ENCODE measurements around the gene CNIH3. TPM values are rescaled to one million over a fixed set of nuclear protein-coding genes. Genes with fewer than 3 reads are reported as not detected.
"Not testable (repeated sequence)": the region's sequence is repeated elsewhere in the genome, so short reads cannot be mapped to it uniquely, and the experiment has no call there.

CNIH3 gene
- total RNA-seq = 1 to 10 TPM in 1 of 4 donors, under 1 TPM in 1, not detected in 2; 0.68 to 1.1 TPM

DNA sequence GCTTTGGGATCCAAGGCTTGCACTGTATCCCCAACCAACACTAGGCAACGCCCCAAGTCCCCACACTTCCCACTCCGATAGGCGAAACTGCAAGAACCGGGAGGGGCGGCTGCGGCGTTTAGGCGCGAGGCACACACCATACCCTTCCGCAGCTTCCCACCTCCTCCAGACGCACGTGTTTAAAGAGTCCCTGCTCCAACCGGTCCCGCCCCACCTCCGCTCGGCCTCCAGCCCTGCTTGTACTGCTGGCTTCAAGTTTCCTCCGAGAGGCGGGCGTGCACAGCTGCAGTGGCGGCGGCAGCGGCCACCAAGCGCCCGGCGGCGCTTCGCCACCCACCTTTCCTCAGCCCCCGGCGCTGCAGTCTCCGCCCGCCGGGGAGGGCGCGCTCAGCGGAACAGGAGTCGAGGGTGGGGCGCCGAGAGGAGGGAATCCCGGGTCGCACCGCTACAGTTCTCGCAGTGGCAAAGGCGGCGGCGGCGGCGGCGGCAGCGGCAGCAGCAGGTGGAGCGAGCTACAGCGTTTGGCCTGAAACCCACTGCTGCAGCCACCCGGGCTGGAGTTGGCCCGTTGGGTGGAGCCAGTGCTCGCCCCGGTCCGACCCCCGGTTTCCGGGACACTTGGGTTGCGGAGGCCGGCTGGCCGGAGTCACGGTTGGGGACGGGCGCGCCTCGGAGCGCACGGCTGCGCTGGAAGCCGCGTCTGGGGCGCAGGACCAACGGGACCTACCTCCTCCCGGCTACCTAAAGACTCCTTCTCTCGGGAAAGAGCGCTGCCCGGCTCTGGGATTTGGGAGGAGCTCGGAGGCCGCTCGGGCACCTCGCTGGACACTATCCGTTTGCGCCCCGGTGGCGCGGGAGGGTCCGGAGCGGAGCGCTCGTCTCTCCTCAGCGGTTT is at the start of gene CNIH3:
Gene CNIH3, plus strand, starts transcription at position 457 of the 895 bp plus-strand sequence. CDS start 858 bp downstream, outside the sequence.
- Histone ChIP-seq H3K9me3 (no peaks in the 10 kb centered on the region), H3K27me3 (peaks cover 67% of the 10 kb centered on the region), H3K4me3 (peak within 1 kb of the TSS in 3 of 4 donors; percentile 20 to 46 (median 37)), H3K36me3 (no peaks in the 10 kb centered on the region), H3K27ac (no peak within 1 kb of the TSS), H3K4me1 (peaks cover 0 to 20% (median 14%) of the 10 kb centered on the region in 4 donors)
- intact Hi-C loops (cut with DNase I; ENCODE audit: low total_unique reads) (no loop called here), in situ Hi-C loops (cut with MboI; ENCODE audit: low pct_ligation_motif_present in 1 of 4, low pct_unique_long_range_greater_than_20kb in 1 of 4, low sequenced_read_pairs in 3 of 4) (no loop called here)
- 5% methylated on average over 71 of the region's 91 CpGs; no CpG with 5 or more reads in 1 of the 2 donors for WGBS, 2 donors (ENCODE audit: low coverage in 1 of 2)
- no peak for DNase-seq
- TF ChIP-seq EP300 (IDR thresholded peaks at IDR 0.05; ENCODE audit: low read depth) (no peak), POLR2A (IDR thresholded peaks at IDR 0.05) (no peak), CTCF (IDR thresholded peaks at IDR 0.05) (no peak), POLR2AphosphoS5 (IDR thresholded peaks at IDR 0.05) (no peak)

DNA sequence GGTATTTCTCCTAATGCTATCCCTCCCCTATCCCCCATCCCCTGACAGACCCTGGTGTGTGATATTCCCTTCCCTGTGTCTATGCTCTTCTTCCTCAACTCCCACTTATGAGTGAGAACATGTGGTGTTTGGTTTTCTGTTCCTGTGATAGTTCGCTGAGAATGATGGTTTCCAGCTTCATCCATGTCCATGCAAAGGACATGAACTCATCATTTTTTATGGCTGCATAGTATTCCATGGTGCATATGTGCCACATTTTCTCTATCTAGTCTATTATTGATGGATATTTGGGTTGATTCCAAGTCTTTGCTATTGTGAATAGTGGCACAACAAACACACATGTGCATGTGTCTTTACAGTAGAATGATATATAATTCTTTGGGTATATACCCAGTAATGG is 49.6 kb upstream of the CNIH3 start:
- in situ Hi-C loops (cut with MboI; ENCODE audit: low pct_ligation_motif_present in 1 of 4, low pct_unique_long_range_greater_than_20kb in 1 of 4, low sequenced_read_pairs in 3 of 4); H3K4me1 ChIP-seq; intact Hi-C loops (cut with DNase I; ENCODE audit: low total_unique reads); H3K27me3 ChIP-seq; H3K27ac ChIP-seq; H3K4me3 ChIP-seq; H3K9me3 ChIP-seq; H3K36me3 ChIP-seq; DNase-seq: not testable (repeated sequence)
- WGBS, 2 donors (ENCODE audit: low coverage in 1 of 2) = 81% methylated on average over 1 of the region's 1 CpG; no CpG with 5 or more reads in 1 of the 2 donors

DNA sequence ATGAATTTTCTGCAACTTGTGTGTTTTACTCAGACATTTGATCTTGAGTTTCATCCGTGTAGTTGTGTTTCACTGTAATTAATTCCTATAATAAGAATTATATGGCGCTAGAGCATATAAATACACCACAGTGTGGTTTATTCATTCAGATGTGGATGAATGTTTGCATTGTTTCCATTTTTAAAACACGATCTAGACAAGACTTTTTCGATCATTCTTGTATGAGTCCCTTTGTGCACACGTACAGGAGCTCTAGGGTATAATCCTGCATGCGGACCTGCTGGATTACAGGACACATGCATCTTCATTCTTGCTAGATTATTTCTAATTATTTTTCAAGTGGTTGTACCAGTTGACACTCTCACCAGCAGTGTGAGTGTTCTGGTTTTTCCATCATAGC is 46.8 kb upstream of the CNIH3 start:
- in situ Hi-C loops (cut with MboI; ENCODE audit: low pct_ligation_motif_present in 1 of 4, low pct_unique_long_range_greater_than_20kb in 1 of 4, low sequenced_read_pairs in 3 of 4) = no loop called here
- TF ChIP-seq POLR2A (IDR thresholded peaks at IDR 0.05) = no peak
- no peak for TF ChIP-seq POLR2AphosphoS5 (IDR thresholded peaks at IDR 0.05)
- TF ChIP-seq CTCF (IDR thresholded peaks at IDR 0.05) = no peak
- TF ChIP-seq EP300 (IDR thresholded peaks at IDR 0.05; ENCODE audit: low read depth) = no peak
- WGBS, 2 donors (ENCODE audit: low coverage in 1 of 2) = 87 to 89% methylated on average over 6 of the region's 6 CpGs

DNA sequence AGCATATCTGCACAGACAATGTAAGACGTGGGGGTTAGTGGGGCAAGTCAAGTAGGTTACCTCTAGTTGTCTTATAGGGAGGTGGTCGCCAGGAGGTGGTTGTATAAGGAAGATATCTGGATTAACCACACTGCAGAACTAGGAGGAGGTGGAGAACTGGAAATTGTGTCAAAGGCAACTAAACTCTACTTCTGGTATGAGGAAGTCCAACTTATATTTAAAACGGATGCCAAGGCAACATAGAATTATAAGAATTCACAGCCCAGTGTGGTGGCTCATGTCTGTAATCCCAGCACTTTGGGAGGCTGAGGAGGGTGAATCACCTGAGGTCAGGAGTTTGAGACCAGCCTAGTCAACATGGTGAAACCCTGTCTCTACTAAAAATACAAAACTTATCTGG is 44.1 kb upstream of the CNIH3 start:
- H3K27ac ChIP-seq; intact Hi-C loops (cut with DNase I; ENCODE audit: low total_unique reads); in situ Hi-C loops (cut with MboI; ENCODE audit: low pct_ligation_motif_present in 1 of 4, low pct_unique_long_range_greater_than_20kb in 1 of 4, low sequenced_read_pairs in 3 of 4); H3K27me3 ChIP-seq; H3K4me3 ChIP-seq; H3K4me1 ChIP-seq; H3K9me3 ChIP-seq; DNase-seq; H3K36me3 ChIP-seq: not testable (repeated sequence)
- 48 to 52% methylated on average over 2 to 3 of the region's 3 CpGs for WGBS, 2 donors (ENCODE audit: low coverage in 1 of 2)

More for the DNA sequence above, 46.8 kb upstream of the CNIH3 start:
- intact Hi-C loops (cut with DNase I; ENCODE audit: low total_unique reads) = no loop called here
- H3K4me1 ChIP-seq = peaks cover 0 to 5% (median 0%) of the 10 kb centered on the region in 4 donors
- H3K4me3 ChIP-seq = no peak overlapping the region
- H3K9me3 ChIP-seq = no peaks in the 10 kb centered on the region
- DNase-seq = no peak
- no peaks in the 10 kb centered on the region for H3K36me3 ChIP-seq
- H3K27me3 ChIP-seq = no peaks in the 10 kb centered on the region
- H3K27ac ChIP-seq = no peak overlapping the region

DNA sequence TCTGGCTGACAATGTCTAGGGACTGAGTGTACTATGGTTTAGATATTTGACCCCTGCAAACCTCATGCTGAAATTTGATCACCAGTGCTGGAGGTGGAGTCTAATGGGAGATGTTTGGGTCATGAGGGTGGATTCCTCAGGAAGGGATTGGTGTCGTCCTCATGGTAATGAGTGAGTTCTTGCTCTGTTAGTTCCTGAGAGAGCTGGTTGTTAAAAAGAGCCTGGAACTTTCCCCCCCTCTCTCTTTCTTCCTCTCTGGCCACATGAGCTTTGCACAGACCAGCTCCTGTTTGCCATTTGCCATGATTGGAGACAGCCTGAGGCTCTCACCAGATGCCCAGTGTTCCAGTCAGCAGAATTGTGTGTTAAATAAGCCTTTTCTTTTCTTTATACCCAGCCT is 36.6 kb upstream of the CNIH3 start:
- no peaks in the 10 kb centered on the region for H3K27me3 ChIP-seq
- H3K4me3 ChIP-seq = no peak overlapping the region
- WGBS, 2 donors (ENCODE audit: low coverage in 1 of 2) = 55 to 86% methylated on average over 1 of the region's 1 CpG
- no peaks in the 10 kb centered on the region for H3K4me1 ChIP-seq
- intact Hi-C loops (cut with DNase I; ENCODE audit: low total_unique reads) = no loop called here
- no peak overlapping the region for H3K27ac ChIP-seq
- in situ Hi-C loops (cut with MboI; ENCODE audit: low pct_ligation_motif_present in 1 of 4, low pct_unique_long_range_greater_than_20kb in 1 of 4, low sequenced_read_pairs in 3 of 4) = no loop called here
- H3K36me3 ChIP-seq = no peaks in the 10 kb centered on the region
- DNase-seq = no peak
- peaks cover 3 to 7% of the 10 kb centered on the region in 2 donors for H3K9me3 ChIP-seq
- TF ChIP-seq POLR2A (IDR thresholded peaks at IDR 0.05) = no peak
- TF ChIP-seq EP300 (IDR thresholded peaks at IDR 0.05; ENCODE audit: low read depth) = no peak
